Measurements from ENCODE around the gene PRTG.

PRTG gene

GRCh38 chr15:55708720-55709119, 34.2 kb downstream of the PRTG start:
- H3K27ac ChIP-seq = no peak overlapping the region
- no peak for TF ChIP-seq CTCF (conservative IDR thresholded peaks at IDR 0.05)

GRCh38 chr15:55707951-55708350, 35.0 kb downstream of the PRTG start:
- no peak for TF ChIP-seq CTCF (conservative IDR thresholded peaks at IDR 0.05)
- no peak overlapping the region for H3K27ac ChIP-seq

- TF ChIP-seq CTCF (conservative IDR thresholded peaks at IDR 0.05) = no peak
- no peak overlapping the region for H3K27ac ChIP-seq
Observed at GRCh38 chr15:55707518-55707917, 35.4 kb downstream of the PRTG start.

- no peak for TF ChIP-seq CTCF (conservative IDR thresholded peaks at IDR 0.05)
- no peak overlapping the region for H3K27ac ChIP-seq
Observed at GRCh38 chr15:55703873-55704301, 39.1 kb downstream of the PRTG start.

GRCh38 chr15:55700876-55701275, 42.1 kb downstream of the PRTG start:
- no peak for TF ChIP-seq CTCF (conservative IDR thresholded peaks at IDR 0.05)
- H3K27ac ChIP-seq = no peak overlapping the region

GRCh38 chr15:55698653-55699052, 44.3 kb downstream of the PRTG start:
- TF ChIP-seq CTCF (conservative IDR thresholded peaks at IDR 0.05) = no peak

GRCh38 chr15:55696221-55696620, 46.7 kb downstream of the PRTG start:
- no peak overlapping the region for H3K27ac ChIP-seq
- TF ChIP-seq CTCF (conservative IDR thresholded peaks at IDR 0.05) = no peak

More at GRCh38 chr15:55698653-55699052, 44.3 kb downstream of the PRTG start:
- H3K27ac ChIP-seq = no peak overlapping the region

GRCh38 chr15:55695432-55695831, 47.5 kb downstream of the PRTG start:
- no peak for TF ChIP-seq CTCF (conservative IDR thresholded peaks at IDR 0.05)
- H3K27ac ChIP-seq = no peak overlapping the region

Data from VCaP (cell line).